H1 (cell line): ENCODE measurements around the gene IKZF2.

ENCODE experiments used
- CTCF ChIP-seq, 3 experiments: IDR thresholded peaks; 1 replicate in 2 of 3; 2 replicates in 1 of 3; pipeline versions ENCODE4 v1.5.1 to v1.6.1; 2011; ENCODE audit warnings: low read length in 3 of 3, mild to moderate bottlenecking in 3 of 3, inconsistent platforms in 2 of 3, low read depth in 1 of 3, moderate library complexity in 1 of 3; ENCODE audit not compliant: insufficient read depth in 1 of 3; ENCODE audit errors: control extremely low read depth in 1 of 3
- EZH2 ChIP-seq: fragments of 200-600 bp; sonication (generic); IDR thresholded peaks from 2 replicates; pipeline ENCODE4 v1.7.1; 2012; ENCODE audit warnings: low read depth, mild to moderate bottlenecking, moderate library complexity, low read length, inconsistent platforms; ENCODE audit not compliant: severe bottlenecking
- NANOG ChIP-seq: IDR thresholded peaks from 2 replicates; pipeline ENCODE4 v1.6.1; 2011; ENCODE audit warnings: low read length, low read depth, mild to moderate bottlenecking, inconsistent platforms; ENCODE audit not compliant: insufficient read depth, poor library complexity, severe bottlenecking
- RAD21 ChIP-seq, 2 experiments: IDR thresholded peaks in 1 of 2; conservative IDR thresholded peaks in 1 of 2; 2 replicates each; pipeline ENCODE4 v1.6.1; 2011; ENCODE audit warnings: low read depth in 2 of 2, low read length in 2 of 2, improper control_type of control experiment in 1 of 2, inconsistent platforms in 1 of 2, mild to moderate bottlenecking in 1 of 2, moderate library complexity in 1 of 2
- TAF1 ChIP-seq: IDR thresholded peaks from 2 replicates; pipeline ENCODE4 v1.6.1; 2011; ENCODE audit warnings: mild to moderate bottlenecking, low read depth, low read length
- TAF7 ChIP-seq: optimal IDR thresholded peaks from 2 replicates; pipeline ENCODE3; 2011; ENCODE audit warnings: low read depth, mild to moderate bottlenecking, inconsistent platforms, low read length, moderate library complexity, borderline replicate concordance

DNA sequence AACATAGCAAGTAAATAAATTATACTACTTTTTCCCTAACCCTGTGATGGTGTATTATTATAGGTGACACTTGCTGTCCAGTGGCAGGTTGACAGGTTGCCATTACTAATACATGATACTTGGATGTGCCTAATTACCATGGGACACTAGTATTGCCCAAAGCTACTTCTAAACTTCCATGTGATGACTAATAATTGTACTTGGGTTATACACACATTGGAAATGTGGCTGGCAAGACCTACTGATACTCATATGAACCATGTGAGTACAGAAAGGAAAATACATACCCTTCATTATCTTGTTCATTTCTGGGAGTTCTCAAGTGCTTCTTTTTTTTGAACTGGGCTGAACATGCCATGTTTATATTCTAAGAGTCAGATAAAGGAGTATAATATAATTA is 156.4 kb downstream of the IKZF2 start:
- TF ChIP-seq CTCF (IDR thresholded peaks at IDR 0.05; ENCODE audit: control extremely low read depth in 1 of 3, insufficient read depth in 1 of 3, low read depth in 1 of 3, low read length in 3 of 3) (no peak), TAF7 (no peak), TAF1 (no peak), EZH2 (no peak), NANOG (no peak), RAD21 (IDR thresholded peaks at IDR 0.05 in 1 of 2, conservative IDR thresholded peaks at IDR 0.05 in 1 of 2; ENCODE audit: low read depth in 2 of 2, low read length in 2 of 2) (no peak)
